ENCODE measurements around the gene FCAMR.

DNA sequence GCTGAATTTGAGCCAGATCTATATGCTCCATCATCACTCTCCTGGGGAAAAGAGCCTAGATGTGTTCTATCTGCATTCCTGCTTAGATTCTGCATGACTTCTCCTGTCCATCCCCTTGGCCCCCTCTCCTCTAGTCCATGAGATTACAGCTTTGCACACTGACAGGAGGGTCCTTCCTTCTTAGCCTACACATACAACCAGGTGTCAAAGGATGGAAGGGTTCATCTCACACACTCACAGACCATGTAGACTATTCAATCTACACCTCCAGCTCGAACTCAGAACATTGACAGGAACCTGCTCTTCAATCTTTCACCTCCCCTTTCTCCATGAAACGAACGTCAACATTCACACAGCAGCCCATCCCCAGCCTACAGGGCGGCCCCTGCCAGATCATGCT, 48.4 kb upstream of the FCAMR start:
- TF ChIP-seq, protein P1, sequence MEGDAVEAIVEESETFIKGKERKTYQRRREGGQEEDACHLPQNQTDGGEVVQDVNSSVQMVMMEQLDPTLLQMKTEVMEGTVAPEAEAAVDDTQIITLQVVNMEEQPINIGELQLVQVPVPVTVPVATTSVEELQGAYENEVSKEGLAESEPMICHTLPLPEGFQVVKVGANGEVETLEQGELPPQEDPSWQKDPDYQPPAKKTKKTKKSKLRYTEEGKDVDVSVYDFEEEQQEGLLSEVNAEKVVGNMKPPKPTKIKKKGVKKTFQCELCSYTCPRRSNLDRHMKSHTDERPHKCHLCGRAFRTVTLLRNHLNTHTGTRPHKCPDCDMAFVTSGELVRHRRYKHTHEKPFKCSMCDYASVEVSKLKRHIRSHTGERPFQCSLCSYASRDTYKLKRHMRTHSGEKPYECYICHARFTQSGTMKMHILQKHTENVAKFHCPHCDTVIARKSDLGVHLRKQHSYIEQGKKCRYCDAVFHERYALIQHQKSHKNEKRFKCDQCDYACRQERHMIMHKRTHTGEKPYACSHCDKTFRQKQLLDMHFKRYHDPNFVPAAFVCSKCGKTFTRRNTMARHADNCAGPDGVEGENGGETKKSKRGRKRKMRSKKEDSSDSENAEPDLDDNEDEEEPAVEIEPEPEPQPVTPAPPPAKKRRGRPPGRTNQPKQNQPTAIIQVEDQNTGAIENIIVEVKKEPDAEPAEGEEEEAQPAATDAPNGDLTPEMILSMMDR (optimal IDR thresholded peaks at IDR 0.05 in 1 of 3, IDR thresholded peaks at IDR 0.05 in 1 of 3, conservative IDR thresholded peaks at IDR 0.05 in 1 of 3; ENCODE audit: extremely low read depth in 1 of 3, insufficient read depth in 2 of 3, low read length in 3 of 3), result no peak
- no peak for TF ChIP-seq EZH2 (IDR thresholded peaks at IDR 0.05; ENCODE audit: low read length)

Data from keratinocyte (primary cell).